GM21360 (cell line): Measurements from ENCODE around the gene FYCO1.

Experiments
- ATAC-seq: cut with Tn5 transposase; IDR thresholded peaks from one replicate; pipeline ENCODE4 v1.9.1; 2021; ENCODE audit warnings: mild to moderate bottlenecking, moderate library complexity; ENCODE audit not compliant: unreplicated experiment

The FYCO1 gene

GRCh38 chr3:45946307-45946706 lies 49.3 kb downstream of the FYCO1 start:
- ATAC-seq, result no peak

GRCh38 chr3:45944830-45945620 lies 50.6 kb downstream of the FYCO1 start:
- no peak for ATAC-seq

- no peak for ATAC-seq
Observed at GRCh38 chr3:45943207-45943846, 52.3 kb downstream of the FYCO1 start, which contains the start of gene CXCR6. Gene CXCR6 (plus strand): TSS chr3:45943464. CDS start chr3:45946482, 3,018 bp downstream.

- no peak for ATAC-seq
Observed at GRCh38 chr3:45942051-45942825, 53.4 kb downstream of the FYCO1 start.

- ATAC-seq, result no peak
Observed at GRCh38 chr3:45940781-45941365, 54.8 kb downstream of the FYCO1 start.

GRCh38 chr3:45940004-45940780 lies 55.4 kb downstream of the FYCO1 start:
- no peak for ATAC-seq

GRCh38 chr3:45939341-45939771 lies 56.3 kb downstream of the FYCO1 start:
- ATAC-seq, result no peak

GRCh38 chr3:45938864-45939263 lies 56.8 kb downstream of the FYCO1 start:
- ATAC-seq, result no peak

GRCh38 chr3:45938043-45938435 lies 57.6 kb downstream of the FYCO1 start:
- ATAC-seq, result no peak

- ATAC-seq, result no peak
Observed at GRCh38 chr3:45937206-45938042, 58.2 kb downstream of the FYCO1 start.

GRCh38 chr3:45936261-45936660 lies 59.4 kb downstream of the FYCO1 start:
- ATAC-seq, result no peak

GRCh38 chr3:45933591-45933990 lies 62.0 kb downstream of the FYCO1 start:
- ATAC-seq, result no peak

- no peak for ATAC-seq
Observed at GRCh38 chr3:45932112-45932511, 63.5 kb downstream of the FYCO1 start.

- no peak for ATAC-seq
Observed at GRCh38 chr3:45931496-45931895, 64.1 kb downstream of the FYCO1 start.

- ATAC-seq, result no peak
Observed at GRCh38 chr3:45929042-45929679, 66.5 kb downstream of the FYCO1 start.

GRCh38 chr3:45927881-45928280 lies 67.7 kb downstream of the FYCO1 start:
- ATAC-seq, result no peak

GRCh38 chr3:45923755-45924154 lies 71.9 kb downstream of the FYCO1 start:
- no peak for ATAC-seq

- no peak for ATAC-seq
Observed at GRCh38 chr3:45922950-45923590, 72.6 kb downstream of the FYCO1 start.

- ATAC-seq, result no peak
Observed at GRCh38 chr3:45922039-45922326, 73.6 kb downstream of the FYCO1 start.
